ENCODE data around the gene PNLDC1.

PNLDC1 gene

GRCh38 chr6:159800141-159800865, at the start of gene PNLDC1:
Gene PNLDC1 (plus strand): TSS chr6:159800276. CDS start chr6:159800308, 32 bp downstream.
- no peak for DNase-seq (ENCODE audit: low read depth)

- no peak for DNase-seq (ENCODE audit: low read depth)
Observed at GRCh38 chr6:159751448-159751847, 48.6 kb upstream of the PNLDC1 start.

GRCh38 chr6:159753081-159753872, 46.8 kb upstream of the PNLDC1 start:
- DNase-seq (ENCODE audit: low read depth): no peak

- no peak for DNase-seq (ENCODE audit: low read depth)
Observed at GRCh38 chr6:159754401-159754800, 45.7 kb upstream of the PNLDC1 start.

GRCh38 chr6:159754959-159755914, 44.8 kb upstream of the PNLDC1 start:
- no peak for DNase-seq (ENCODE audit: low read depth)

- DNase-seq (ENCODE audit: low read depth): no peak
Observed at GRCh38 chr6:159756508-159756907, 43.6 kb upstream of the PNLDC1 start.

- peak; percentile 71 for DNase-seq (ENCODE audit: low read depth)
Observed at GRCh38 chr6:159758031-159759001, 41.8 kb upstream of the PNLDC1 start.

- no peak for DNase-seq (ENCODE audit: low read depth)
Observed at GRCh38 chr6:159759645-159760044, 40.4 kb upstream of the PNLDC1 start.

- peak; percentile 78 for DNase-seq (ENCODE audit: low read depth)
Observed at GRCh38 chr6:159760602-159761057, 39.4 kb upstream of the PNLDC1 start.

GRCh38 chr6:159761129-159761872, 38.8 kb upstream of the PNLDC1 start:
- DNase-seq (ENCODE audit: low read depth): peak; percentile 41

- DNase-seq (ENCODE audit: low read depth): peak; percentile 96
Observed at GRCh38 chr6:159761873-159762680, 38.0 kb upstream of the PNLDC1 start, which contains the start of gene ACAT2. Gene ACAT2 (plus strand): TSS chr6:159762045. CDS start chr6:159762088, 43 bp downstream.

GRCh38 chr6:159762681-159763293, 37.3 kb upstream of the PNLDC1 start:
- no peak for DNase-seq (ENCODE audit: low read depth)

GRCh38 chr6:159766906-159767305, 33.2 kb upstream of the PNLDC1 start:
- DNase-seq (ENCODE audit: low read depth): peak; percentile 79

GRCh38 chr6:159769470-159769869, 30.6 kb upstream of the PNLDC1 start:
- no peak for DNase-seq (ENCODE audit: low read depth)

GRCh38 chr6:159772196-159772595, 27.9 kb upstream of the PNLDC1 start:
- DNase-seq (ENCODE audit: low read depth): peak; percentile 16

- DNase-seq (ENCODE audit: low read depth): no peak
Observed at GRCh38 chr6:159777240-159777904, 22.7 kb upstream of the PNLDC1 start.

- DNase-seq (ENCODE audit: low read depth): no peak
Observed at GRCh38 chr6:159778131-159778530, 21.9 kb upstream of the PNLDC1 start.

GRCh38 chr6:159778542-159779103, 21.5 kb upstream of the PNLDC1 start:
- no peak for DNase-seq (ENCODE audit: low read depth)
